ENCODE data around the gene HIVEP1.
"Not testable (repeated sequence)": the region's sequence is repeated elsewhere in the genome, so short reads cannot be mapped to it uniquely, and the experiment has no call there.

Gene HIVEP1

DNA sequence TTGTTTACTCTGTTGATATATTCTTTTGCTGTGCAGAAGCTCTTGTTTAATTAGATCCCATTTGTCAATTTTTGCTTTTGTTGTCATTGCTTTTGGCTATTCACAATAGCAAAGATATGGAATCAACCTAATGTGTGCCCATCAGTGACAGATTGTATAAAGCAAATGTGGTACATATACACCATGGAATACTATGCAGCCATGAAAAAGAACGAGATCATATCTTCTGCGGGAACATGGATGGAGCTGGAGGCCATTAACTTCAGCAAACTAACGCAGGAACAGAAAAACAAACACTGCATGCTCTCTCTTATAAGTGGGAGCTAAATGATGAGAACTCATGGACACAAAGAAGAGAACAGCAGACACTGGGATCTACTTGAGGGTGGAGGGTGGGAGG, 164.7 kb downstream of the HIVEP1 start:
- TF ChIP-seq ZNF8 (CRISPR knock-in tag; IDR thresholded peaks at IDR 0.05) = peak; percentile 57; the same call in 1 of the 2 replicates
- ATAC-seq = not testable (repeated sequence)

DNA sequence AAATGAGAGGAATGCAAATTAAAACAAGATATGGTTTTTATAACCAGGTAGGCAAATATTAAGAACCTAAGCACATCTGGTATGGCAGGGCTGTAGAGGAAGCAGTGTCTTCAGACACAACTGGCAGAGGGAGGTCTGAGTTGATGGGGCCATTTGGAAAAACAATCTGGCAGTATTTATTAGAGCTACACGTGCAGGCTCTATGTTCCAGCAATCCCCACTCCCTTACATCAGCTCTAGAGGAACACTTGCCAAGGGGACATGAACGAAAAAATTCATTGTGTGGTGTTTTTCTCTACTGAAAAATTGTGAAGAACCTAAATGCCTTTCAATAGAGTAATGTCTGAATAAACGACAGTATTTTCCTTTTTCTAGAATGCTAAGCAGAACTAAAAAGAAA, 166.4 kb downstream of the HIVEP1 start:
- TF ChIP-seq, protein P1, sequence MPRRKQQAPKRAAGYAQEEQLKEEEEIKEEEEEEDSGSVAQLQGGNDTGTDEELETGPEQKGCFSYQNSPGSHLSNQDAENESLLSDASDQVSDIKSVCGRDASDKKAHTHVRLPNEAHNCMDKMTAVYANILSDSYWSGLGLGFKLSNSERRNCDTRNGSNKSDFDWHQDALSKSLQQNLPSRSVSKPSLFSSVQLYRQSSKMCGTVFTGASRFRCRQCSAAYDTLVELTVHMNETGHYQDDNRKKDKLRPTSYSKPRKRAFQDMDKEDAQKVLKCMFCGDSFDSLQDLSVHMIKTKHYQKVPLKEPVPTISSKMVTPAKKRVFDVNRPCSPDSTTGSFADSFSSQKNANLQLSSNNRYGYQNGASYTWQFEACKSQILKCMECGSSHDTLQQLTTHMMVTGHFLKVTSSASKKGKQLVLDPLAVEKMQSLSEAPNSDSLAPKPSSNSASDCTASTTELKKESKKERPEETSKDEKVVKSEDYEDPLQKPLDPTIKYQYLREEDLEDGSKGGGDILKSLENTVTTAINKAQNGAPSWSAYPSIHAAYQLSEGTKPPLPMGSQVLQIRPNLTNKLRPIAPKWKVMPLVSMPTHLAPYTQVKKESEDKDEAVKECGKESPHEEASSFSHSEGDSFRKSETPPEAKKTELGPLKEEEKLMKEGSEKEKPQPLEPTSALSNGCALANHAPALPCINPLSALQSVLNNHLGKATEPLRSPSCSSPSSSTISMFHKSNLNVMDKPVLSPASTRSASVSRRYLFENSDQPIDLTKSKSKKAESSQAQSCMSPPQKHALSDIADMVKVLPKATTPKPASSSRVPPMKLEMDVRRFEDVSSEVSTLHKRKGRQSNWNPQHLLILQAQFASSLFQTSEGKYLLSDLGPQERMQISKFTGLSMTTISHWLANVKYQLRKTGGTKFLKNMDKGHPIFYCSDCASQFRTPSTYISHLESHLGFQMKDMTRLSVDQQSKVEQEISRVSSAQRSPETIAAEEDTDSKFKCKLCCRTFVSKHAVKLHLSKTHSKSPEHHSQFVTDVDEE (CRISPR knock-in tag; IDR thresholded peaks at IDR 0.05) = no peak
- TF ChIP-seq ZFP30 (CRISPR knock-in tag; IDR thresholded peaks at IDR 0.05) (no peak), TOX (CRISPR knock-in tag; IDR thresholded peaks at IDR 0.05; ENCODE audit: borderline replicate concordance) (no peak), BACH2 (CRISPR knock-in tag; IDR thresholded peaks at IDR 0.05; ENCODE audit: borderline replicate concordance) (no peak), OSR1 (CRISPR knock-in tag; IDR thresholded peaks at IDR 0.05) (no peak), ESRRG (CRISPR knock-in tag; IDR thresholded peaks at IDR 0.05) (no peak), ZNF565 (CRISPR knock-in tag; conservative IDR thresholded peaks at IDR 0.05; ENCODE audit: low read depth) (no peak), GLIS3 (CRISPR knock-in tag; IDR thresholded peaks at IDR 0.05) (no peak), RARB (CRISPR knock-in tag; IDR thresholded peaks at IDR 0.05) (no peak), CSDC2 (CRISPR knock-in tag; IDR thresholded peaks at IDR 0.05) (no peak), PPARA (CRISPR knock-in tag; IDR thresholded peaks at IDR 0.05; ENCODE audit: borderline replicate concordance) (no peak), ZNF8 (CRISPR knock-in tag; IDR thresholded peaks at IDR 0.05) (no peak), ZNF70 (CRISPR knock-in tag; IDR thresholded peaks at IDR 0.05) (no peak), ZFP3 (CRISPR knock-in tag; IDR thresholded peaks at IDR 0.05) (no peak), ARNTL (CRISPR knock-in tag; IDR thresholded peaks at IDR 0.05; ENCODE audit: borderline replicate concordance, low read depth) (no peak), SNAI2 (CRISPR knock-in tag; IDR thresholded peaks at IDR 0.05) (no peak)
- TF ChIP-seq, protein P2, sequence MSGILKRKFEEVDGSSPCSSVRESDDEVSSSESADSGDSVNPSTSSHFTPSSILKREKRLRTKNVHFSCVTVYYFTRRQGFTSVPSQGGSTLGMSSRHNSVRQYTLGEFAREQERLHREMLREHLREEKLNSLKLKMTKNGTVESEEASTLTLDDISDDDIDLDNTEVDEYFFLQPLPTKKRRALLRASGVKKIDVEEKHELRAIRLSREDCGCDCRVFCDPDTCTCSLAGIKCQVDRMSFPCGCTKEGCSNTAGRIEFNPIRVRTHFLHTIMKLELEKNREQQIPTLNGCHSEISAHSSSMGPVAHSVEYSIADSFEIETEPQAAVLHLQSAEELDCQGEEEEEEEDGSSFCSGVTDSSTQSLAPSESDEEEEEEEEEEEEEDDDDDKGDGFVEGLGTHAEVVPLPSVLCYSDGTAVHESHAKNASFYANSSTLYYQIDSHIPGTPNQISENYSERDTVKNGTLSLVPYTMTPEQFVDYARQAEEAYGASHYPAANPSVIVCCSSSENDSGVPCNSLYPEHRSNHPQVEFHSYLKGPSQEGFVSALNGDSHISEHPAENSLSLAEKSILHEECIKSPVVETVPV (CRISPR knock-in tag; IDR thresholded peaks at IDR 0.05) = no peak
- TF ChIP-seq, protein P3, sequence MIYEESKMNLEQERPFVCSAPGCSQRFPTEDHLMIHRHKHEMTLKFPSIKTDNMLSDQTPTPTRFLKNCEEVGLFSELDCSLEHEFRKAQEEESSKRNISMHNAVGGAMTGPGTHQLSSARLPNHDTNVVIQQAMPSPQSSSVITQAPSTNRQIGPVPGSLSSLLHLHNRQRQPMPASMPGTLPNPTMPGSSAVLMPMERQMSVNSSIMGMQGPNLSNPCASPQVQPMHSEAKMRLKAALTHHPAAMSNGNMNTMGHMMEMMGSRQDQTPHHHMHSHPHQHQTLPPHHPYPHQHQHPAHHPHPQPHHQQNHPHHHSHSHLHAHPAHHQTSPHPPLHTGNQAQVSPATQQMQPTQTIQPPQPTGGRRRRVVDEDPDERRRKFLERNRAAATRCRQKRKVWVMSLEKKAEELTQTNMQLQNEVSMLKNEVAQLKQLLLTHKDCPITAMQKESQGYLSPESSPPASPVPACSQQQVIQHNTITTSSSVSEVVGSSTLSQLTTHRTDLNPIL (CRISPR knock-in tag; IDR thresholded peaks at IDR 0.05; ENCODE audit: low read depth) = no peak
- no peak for ATAC-seq

DNA sequence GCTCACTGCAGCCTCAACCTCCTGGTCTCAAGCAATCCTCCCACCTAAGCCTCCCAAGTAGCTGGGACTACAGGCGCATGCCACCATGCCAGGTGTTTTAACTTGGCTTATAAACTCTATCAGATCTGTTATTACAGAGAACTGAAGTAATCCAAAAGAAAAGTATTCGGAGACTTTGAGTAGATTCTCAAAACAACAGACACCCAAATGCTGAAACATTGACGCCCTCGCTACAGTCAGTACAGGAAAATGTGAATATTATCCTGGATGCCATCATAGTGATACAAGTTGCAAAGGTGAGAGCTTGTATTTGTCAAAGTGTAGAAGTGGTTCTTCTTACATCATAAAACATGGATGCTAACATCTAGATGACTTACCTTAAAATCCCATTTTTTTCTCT, 169.4 kb downstream of the HIVEP1 start:
- TF ChIP-seq, protein P4, sequence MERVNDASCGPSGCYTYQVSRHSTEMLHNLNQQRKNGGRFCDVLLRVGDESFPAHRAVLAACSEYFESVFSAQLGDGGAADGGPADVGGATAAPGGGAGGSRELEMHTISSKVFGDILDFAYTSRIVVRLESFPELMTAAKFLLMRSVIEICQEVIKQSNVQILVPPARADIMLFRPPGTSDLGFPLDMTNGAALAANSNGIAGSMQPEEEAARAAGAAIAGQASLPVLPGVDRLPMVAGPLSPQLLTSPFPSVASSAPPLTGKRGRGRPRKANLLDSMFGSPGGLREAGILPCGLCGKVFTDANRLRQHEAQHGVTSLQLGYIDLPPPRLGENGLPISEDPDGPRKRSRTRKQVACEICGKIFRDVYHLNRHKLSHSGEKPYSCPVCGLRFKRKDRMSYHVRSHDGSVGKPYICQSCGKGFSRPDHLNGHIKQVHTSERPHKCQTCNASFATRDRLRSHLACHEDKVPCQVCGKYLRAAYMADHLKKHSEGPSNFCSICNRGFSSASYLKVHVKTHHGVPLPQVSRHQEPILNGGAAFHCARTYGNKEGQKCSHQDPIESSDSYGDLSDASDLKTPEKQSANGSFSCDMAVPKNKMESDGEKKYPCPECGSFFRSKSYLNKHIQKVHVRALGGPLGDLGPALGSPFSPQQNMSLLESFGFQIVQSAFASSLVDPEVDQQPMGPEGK (CRISPR knock-in tag; IDR thresholded peaks at IDR 0.05; ENCODE audit: borderline replicate concordance) = no peak
- TF ChIP-seq, protein P2 (CRISPR knock-in tag; IDR thresholded peaks at IDR 0.05) = no peak
- TF ChIP-seq ZNF565 (CRISPR knock-in tag; conservative IDR thresholded peaks at IDR 0.05; ENCODE audit: low read depth) (no peak), ZNF70 (CRISPR knock-in tag; IDR thresholded peaks at IDR 0.05) (no peak), RARB (CRISPR knock-in tag; IDR thresholded peaks at IDR 0.05) (no peak), ZFP3 (CRISPR knock-in tag; IDR thresholded peaks at IDR 0.05) (no peak), OSR1 (CRISPR knock-in tag; IDR thresholded peaks at IDR 0.05) (no peak), TCF4 (CRISPR knock-in tag; IDR thresholded peaks at IDR 0.05; ENCODE audit: borderline replicate concordance) (no peak), CSDC2 (CRISPR knock-in tag; IDR thresholded peaks at IDR 0.05) (no peak), BACH2 (CRISPR knock-in tag; IDR thresholded peaks at IDR 0.05; ENCODE audit: borderline replicate concordance) (no peak)
- TF ChIP-seq, protein P1 (CRISPR knock-in tag; IDR thresholded peaks at IDR 0.05) = no peak

More for the DNA sequence above, 169.4 kb downstream of the HIVEP1 start:
- no peak for ATAC-seq
